PC-9 (cell line): ENCODE results near the gene RFLNA. TPM values are rescaled to one million over a fixed set of nuclear protein-coding genes. Genes with fewer than 3 reads are reported as not detected.

Experiments used
- BruUV-seq: library from RNA; stranded (reverse); fragments of 400-500 nt; replicated peaks from 2 replicates; lab custom pipeline; 2021; lab: Mats Ljungman, UMichigan
- CTCF ChIA-PET: fragments of 300-600 bp; sonication (Branson Sonifier 250); formaldehyde crosslinking; loops from one replicate; lab custom pipeline; 2022; ENCODE audit warnings: antibody characterized with exemption; lab: Charles Lee
- POLR2A ChIA-PET: fragments of 300-600 bp; sonication (Branson Sonifier 250); formaldehyde crosslinking; loops from one replicate; lab custom pipeline; 2022; ENCODE audit warnings: antibody characterized with exemption; ENCODE audit not compliant: unreplicated experiment; lab: Charles Lee
- DNase-seq, 2 experiments: peaks; one replicate each; pipeline versions ENCODE4 v3.0.0 to v3.0.0-alpha.2; 2015 to 2022; ENCODE audit warnings: mixed read lengths in 1 of 2
- H2AFZ ChIP-seq: fragments of 200-600 bp; sonication (generic); 2 replicates; pipeline ENCODE4 v1.8.1; 2017; ENCODE audit warnings: antibody characterized with exemption
- H3F3A ChIP-seq: fragments of 200-600 bp; sonication (generic); 2 replicates; pipeline ENCODE4 v1.8.1; 2017; ENCODE audit warnings: antibody characterized with exemption, mild to moderate bottlenecking, low read depth; ENCODE audit not compliant: insufficient read depth
- H3K27ac ChIP-seq: fragments of 200-600 bp; sonication (generic); 2 replicates; pipeline ENCODE4 v1.6.1; 2016; ENCODE audit warnings: mixed run types
- H3K27me3 ChIP-seq: fragments of 200-600 bp; sonication (generic); 2 replicates; pipeline ENCODE4 v1.6.1; 2016; ENCODE audit warnings: low read depth, mixed run types; ENCODE audit not compliant: insufficient read depth
- H3K36me3 ChIP-seq: fragments of 200-600 bp; sonication (generic); 2 replicates; pipeline ENCODE4 v1.6.1; 2016; ENCODE audit warnings: low read depth, mixed run types
- H3K4me1 ChIP-seq: fragments of 200-600 bp; sonication (generic); replicated peaks from 2 replicates; pipeline ENCODE4 v1.6.1; 2016; ENCODE audit warnings: mixed run types; ENCODE audit not compliant: insufficient read depth
- H3K4me2 ChIP-seq: fragments of 200-600 bp; sonication (generic); 2 replicates; pipeline ENCODE4 v1.6.1; 2017; ENCODE audit warnings: mixed run types
- H3K4me3 ChIP-seq: fragments of 200-600 bp; sonication (generic); 2 replicates; pipeline ENCODE4 v1.6.1; 2016; ENCODE audit warnings: mixed run types
- H3K79me2 ChIP-seq: fragments of 200-600 bp; sonication (generic); 2 replicates; pipeline ENCODE4 v1.6.1; 2017; ENCODE audit warnings: low read depth, mixed run types
- H3K9me2 ChIP-seq: fragments of 200-600 bp; sonication (generic); 2 replicates; pipeline ENCODE4 v1.8.1; 2017; ENCODE audit warnings: mild to moderate bottlenecking; ENCODE audit not compliant: insufficient read depth
- H3K9me3 ChIP-seq: fragments of 200-600 bp; sonication (generic); 2 replicates; pipeline ENCODE4 v1.8.1; 2016; ENCODE audit warnings: low read depth; ENCODE audit not compliant: insufficient read depth
- H4K20me1 ChIP-seq: fragments of 200-600 bp; sonication (generic); 2 replicates; pipeline ENCODE4 v1.8.1; 2017; ENCODE audit not compliant: insufficient read depth
- EZH2 ChIP-seq: fragments of 200-600 bp; sonication (generic); IDR thresholded peaks from 2 replicates; pipeline ENCODE4 v1.8.0; 2017; ENCODE audit warnings: antibody characterized with exemption, low read depth
- intact Hi-C: fragments of 100-400 bp; cut with micrococcal nuclease; formaldehyde crosslinking; loops from one replicate; pipeline ENCODE4 v1.10.0; 2022; ENCODE audit not compliant: unreplicated experiment
- microRNA-seq: library from miRNA; unstranded; fragments of <30 nt; microRNA quantifications from one replicate; pipeline ENCODE4 v1.2.0, GENCODE V29; 2021; ENCODE audit warnings: borderline number of aligned reads, borderline replicate concordance
- total RNA-seq: library from RNA; stranded (reverse); gene quantifications from 2 replicates; pipeline ENCODE4 v1.2.3, GENCODE V29; 2021
- TF ChIP-seq, protein P1 (sequence below): fragments of 200-600 bp; sonication (generic); conservative IDR thresholded peaks from 2 replicates; pipeline ENCODE4 v1.6.1; 2017; ENCODE audit warnings: mixed run types, antibody characterized with exemption, mild to moderate bottlenecking, moderate library complexity

The RFLNA gene
- total RNA-seq, 1 experiment from 2014 or later, result not detected

- H3K27ac ChIP-seq, result no peak overlapping the region
- CTCF ChIA-PET, result no interaction called here
- H3K4me1 ChIP-seq, result peaks cover 17% of the 10 kb centered on the region
- no peak overlapping the region for H3K4me2 ChIP-seq
- no peak overlapping the region for H2AFZ ChIP-seq
- H3F3A ChIP-seq, result peaks cover 42% of the 10 kb centered on the region; the same call in 1 of the 2 replicates
- peaks cover 61% of the 10 kb centered on the region for H3K79me2 ChIP-seq
- intact Hi-C loops, result no loop called here
- no peak for TF ChIP-seq EZH2
- TF ChIP-seq, protein P1, sequence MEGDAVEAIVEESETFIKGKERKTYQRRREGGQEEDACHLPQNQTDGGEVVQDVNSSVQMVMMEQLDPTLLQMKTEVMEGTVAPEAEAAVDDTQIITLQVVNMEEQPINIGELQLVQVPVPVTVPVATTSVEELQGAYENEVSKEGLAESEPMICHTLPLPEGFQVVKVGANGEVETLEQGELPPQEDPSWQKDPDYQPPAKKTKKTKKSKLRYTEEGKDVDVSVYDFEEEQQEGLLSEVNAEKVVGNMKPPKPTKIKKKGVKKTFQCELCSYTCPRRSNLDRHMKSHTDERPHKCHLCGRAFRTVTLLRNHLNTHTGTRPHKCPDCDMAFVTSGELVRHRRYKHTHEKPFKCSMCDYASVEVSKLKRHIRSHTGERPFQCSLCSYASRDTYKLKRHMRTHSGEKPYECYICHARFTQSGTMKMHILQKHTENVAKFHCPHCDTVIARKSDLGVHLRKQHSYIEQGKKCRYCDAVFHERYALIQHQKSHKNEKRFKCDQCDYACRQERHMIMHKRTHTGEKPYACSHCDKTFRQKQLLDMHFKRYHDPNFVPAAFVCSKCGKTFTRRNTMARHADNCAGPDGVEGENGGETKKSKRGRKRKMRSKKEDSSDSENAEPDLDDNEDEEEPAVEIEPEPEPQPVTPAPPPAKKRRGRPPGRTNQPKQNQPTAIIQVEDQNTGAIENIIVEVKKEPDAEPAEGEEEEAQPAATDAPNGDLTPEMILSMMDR, result no peak
- H3K9me2 ChIP-seq, result no peaks in the 10 kb centered on the region
- H4K20me1 ChIP-seq, result peaks cover 80% of the 10 kb centered on the region
- no peak for DNase-seq
- POLR2A ChIA-PET, result no interaction called here
- H3K4me3 ChIP-seq, result no peak overlapping the region
- peaks cover 11% of the 10 kb centered on the region; the same call in 1 of the 2 replicates for H3K36me3 ChIP-seq
- BruUV-seq, result no TSS peak
- H3K27me3 ChIP-seq, result no peaks in the 10 kb centered on the region
- no peaks in the 10 kb centered on the region for H3K9me3 ChIP-seq
These were observed 69.7 kb downstream of the RFLNA start for GRCh38 chr12:124364543-124364942.

Small RNA genes lying within 50 kb of the gene (microRNA-seq; reads per million reads assigned to microRNA genes)
- 2.0 reads per million for gene MIR6880
